Fibroblast of pulmonary artery (primary cell): Measurements from ENCODE around the gene HMG20B.

Source experiments
- DNase-seq: peaks from one replicate; pipeline ENCODE4 v3.0.0-alpha.2; 2010; ENCODE audit warnings: low read depth
- H3K4me3 ChIP-seq: replicated peaks from 2 replicates; pipeline ENCODE4 v1.5.1; 2011; ENCODE audit warnings: low read depth, mild to moderate bottlenecking, control low read depth, low read length, moderate library complexity
- TF ChIP-seq, protein P1 (sequence below): IDR thresholded peaks from 2 replicates; pipeline ENCODE4 v1.5.1; 2011; ENCODE audit warnings: mild to moderate bottlenecking, control low read depth, low read length, inconsistent platforms; ENCODE audit errors: missing control alignments

The HMG20B gene

DNA sequence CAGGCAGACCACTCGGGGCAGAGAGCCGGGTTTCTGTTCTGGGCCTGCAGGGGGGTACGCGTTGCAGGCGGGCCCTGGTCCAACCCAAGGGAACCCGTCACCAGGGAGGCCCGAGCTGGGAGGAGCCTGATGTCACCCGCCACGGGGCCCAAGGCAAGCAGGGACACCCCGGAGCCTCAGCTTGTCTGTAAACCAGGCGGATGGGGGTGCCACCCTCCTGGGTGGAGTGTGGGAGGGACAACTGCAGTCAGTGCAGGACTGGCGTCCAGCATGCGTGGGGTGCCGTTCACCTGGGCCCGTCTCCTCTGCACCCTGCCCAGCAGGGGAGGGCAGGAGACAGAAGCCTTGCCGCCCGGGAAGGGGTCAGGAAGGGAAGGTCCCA, 46.9 kb downstream of the HMG20B start:
- no peak for DNase-seq
- TF ChIP-seq, protein P1, sequence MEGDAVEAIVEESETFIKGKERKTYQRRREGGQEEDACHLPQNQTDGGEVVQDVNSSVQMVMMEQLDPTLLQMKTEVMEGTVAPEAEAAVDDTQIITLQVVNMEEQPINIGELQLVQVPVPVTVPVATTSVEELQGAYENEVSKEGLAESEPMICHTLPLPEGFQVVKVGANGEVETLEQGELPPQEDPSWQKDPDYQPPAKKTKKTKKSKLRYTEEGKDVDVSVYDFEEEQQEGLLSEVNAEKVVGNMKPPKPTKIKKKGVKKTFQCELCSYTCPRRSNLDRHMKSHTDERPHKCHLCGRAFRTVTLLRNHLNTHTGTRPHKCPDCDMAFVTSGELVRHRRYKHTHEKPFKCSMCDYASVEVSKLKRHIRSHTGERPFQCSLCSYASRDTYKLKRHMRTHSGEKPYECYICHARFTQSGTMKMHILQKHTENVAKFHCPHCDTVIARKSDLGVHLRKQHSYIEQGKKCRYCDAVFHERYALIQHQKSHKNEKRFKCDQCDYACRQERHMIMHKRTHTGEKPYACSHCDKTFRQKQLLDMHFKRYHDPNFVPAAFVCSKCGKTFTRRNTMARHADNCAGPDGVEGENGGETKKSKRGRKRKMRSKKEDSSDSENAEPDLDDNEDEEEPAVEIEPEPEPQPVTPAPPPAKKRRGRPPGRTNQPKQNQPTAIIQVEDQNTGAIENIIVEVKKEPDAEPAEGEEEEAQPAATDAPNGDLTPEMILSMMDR = no peak
- H3K4me3 ChIP-seq = no peak overlapping the region

DNA sequence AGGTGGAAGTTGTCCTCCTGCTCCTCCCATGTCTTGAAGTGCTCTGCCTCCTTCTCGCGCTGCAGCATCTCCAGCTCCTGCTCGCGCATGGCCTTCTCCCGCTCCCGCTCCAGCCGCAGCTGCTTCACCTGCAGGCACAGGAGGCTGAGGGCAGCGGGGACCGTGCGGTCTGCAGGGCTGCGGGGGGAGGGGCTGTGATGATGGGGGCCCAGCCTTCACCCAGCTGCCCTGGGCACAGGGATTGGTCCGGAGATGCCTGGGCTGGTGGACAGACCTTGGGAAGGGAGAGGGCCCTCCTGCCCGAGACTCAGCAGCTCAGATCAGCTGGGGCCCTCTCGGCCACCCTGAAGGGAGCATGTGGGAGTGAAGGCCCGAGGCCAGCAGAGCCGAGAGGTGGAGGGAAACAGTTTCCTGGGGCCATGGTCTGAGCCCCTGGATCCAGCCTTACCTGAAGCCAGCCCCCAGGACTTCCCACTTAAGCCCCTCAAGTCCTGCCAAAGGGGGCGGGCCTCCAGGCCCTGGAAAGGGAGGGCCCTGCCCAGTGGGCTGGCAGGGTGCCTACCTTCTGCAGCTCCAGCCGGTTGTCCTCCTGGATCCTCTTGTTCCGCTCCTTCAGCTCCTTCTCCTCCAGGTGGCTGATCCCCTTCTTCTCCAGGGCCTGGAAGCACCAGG, 47.5 kb downstream of the HMG20B start:
- no peak for DNase-seq
- no peak overlapping the region for H3K4me3 ChIP-seq
- TF ChIP-seq, protein P1 = no peak

DNA sequence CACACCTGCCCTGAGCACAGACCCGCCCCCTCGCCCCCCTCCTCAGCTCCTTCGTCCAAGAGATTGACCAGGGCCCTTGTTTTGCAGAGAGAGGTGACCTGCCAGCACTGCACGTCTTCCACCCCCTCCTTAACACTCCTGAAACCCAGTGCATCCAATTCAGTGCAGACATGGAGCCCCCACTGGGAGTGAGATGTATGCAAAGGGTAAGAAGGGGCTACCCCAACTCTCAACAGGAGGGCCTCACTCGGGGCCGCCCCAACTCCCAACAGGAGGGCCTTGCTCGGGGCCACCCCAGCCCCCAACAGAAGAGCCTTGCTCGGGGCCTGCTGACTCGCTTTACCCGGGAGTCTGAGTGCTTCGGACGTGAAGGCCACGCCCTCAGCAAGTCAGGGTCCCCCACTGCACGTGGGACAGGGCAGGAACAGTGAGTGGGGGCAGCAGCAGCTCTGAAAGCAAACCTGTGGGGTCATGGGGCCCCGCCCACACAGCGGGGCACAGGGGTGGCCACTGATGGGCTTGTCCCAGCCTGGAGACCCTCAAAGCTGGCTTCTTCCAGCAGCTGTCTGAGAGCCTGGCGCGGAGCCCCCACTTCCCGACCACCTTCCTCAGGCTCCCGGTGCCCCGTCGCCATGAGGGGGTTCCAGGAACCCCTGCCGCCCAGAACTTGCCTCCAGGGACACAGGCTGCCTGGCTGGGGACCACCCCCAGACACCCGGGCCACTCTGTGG, 48.2 kb downstream of the HMG20B start:
- H3K4me3 ChIP-seq = no peak overlapping the region
- TF ChIP-seq, protein P1 = no peak
- no peak for DNase-seq

DNA sequence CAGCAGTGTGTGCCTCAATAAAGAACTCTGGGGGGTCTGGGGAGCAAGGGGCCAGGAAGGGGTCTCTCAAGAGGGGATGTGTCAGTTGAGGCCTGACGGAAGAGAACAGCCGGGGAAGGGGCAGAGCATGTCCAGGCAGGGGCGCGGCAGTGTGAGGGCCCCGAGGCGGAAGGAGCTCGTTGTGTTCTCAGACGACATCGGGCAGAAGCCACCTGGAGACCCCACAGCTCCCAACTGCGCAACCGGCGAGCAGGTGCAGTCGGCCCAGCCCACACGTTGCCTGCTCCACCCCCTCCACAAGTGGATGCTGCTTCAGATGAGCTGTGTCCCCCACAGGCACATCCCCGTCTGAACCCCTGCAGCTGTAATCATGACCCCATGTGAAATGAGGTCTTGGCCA, 48.9 kb downstream of the HMG20B start:
- TF ChIP-seq, protein P1 = no peak
- no peak overlapping the region for H3K4me3 ChIP-seq
- DNase-seq = no peak

DNA sequence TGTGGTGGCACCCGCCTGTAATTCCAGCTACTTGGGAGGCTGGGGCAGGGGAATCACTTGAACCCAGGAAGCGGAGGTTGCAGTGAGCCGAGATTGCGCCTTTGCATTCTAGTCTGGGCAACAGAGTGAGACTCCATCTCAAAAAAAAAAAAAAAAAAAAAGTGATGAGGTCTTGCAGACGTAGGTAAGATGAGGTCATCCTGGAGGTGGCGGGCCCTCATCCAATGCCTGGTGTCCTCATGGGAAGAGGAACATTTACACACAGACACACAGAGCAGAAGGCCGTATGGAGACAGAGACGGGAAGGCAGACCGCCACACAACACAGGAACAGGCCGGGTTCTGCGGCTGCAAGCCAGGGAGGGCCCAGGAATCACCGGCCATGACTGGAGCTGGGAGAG, 49.5 kb downstream of the HMG20B start:
- no peak for DNase-seq
- no peak overlapping the region for H3K4me3 ChIP-seq
- TF ChIP-seq, protein P1 = no peak

DNA sequence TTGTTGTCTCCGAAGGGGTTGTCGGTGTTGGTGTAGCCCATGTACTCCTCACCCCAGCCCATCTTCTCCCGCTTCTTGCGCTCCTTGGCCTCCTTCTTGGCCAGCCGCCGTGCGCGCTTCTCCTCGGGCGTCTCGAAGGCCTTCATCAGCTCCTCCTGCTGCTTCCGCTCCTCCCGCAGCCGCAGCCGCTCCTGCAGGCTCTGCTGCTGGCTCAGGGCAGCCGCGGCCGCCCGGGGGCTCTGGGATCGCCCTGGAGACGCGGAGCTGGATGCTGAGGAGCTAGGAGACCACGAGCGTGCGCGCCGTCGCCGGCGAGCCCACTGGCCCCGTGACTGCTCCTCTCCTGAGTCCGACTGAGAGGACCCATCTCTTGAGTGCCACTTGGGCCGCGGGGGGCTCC, 51.0 kb downstream of the HMG20B start:
- TF ChIP-seq, protein P1 = no peak
- H3K4me3 ChIP-seq = no peak overlapping the region
- no peak for DNase-seq
